KMS-11 (cell line): ENCODE measurements around the gene BRAP.
A peak's percentile ranks its signal among the peaks of the same experiment; 100 is the strongest.

Experiments
- H2AFZ ChIP-seq: fragments of 200-600 bp; sonication (generic); 2 replicates; pipeline ENCODE4 v1.6.1; 2016; ENCODE audit warnings: antibody characterized with exemption, mixed run types, low read depth
- H3K27ac ChIP-seq: fragments of 200-600 bp; sonication (generic); 2 replicates; pipeline ENCODE4 v1.6.1; 2016; ENCODE audit warnings: mild to moderate bottlenecking, mixed run types
- H3K27me3 ChIP-seq: fragments of 200-600 bp; sonication (generic); 2 replicates; pipeline ENCODE4 v1.6.1; 2017; ENCODE audit warnings: mild to moderate bottlenecking, low read depth, mixed run types, moderate library complexity; ENCODE audit not compliant: insufficient read depth
- H3K36me3 ChIP-seq: fragments of 200-600 bp; sonication (generic); 2 replicates; pipeline ENCODE4 v1.6.1; 2017; ENCODE audit warnings: mild to moderate bottlenecking, mixed run types; ENCODE audit not compliant: insufficient read depth
- H3K4me1 ChIP-seq: fragments of 200-600 bp; sonication (generic); 2 replicates; pipeline ENCODE4 v1.6.1; 2016; ENCODE audit warnings: mild to moderate bottlenecking, low read depth, mixed run types; ENCODE audit not compliant: poor library complexity, severe bottlenecking
- H3K4me2 ChIP-seq: fragments of 200-600 bp; sonication (generic); 2 replicates; pipeline ENCODE4 v1.7.0; 2016; ENCODE audit warnings: mild to moderate bottlenecking, mixed run types
- H3K4me3 ChIP-seq: fragments of 200-600 bp; sonication (generic); IDR thresholded peaks from 2 replicates; pipeline ENCODE4 v1.6.1; 2017; ENCODE audit warnings: low read depth, low read length, mixed read lengths; ENCODE audit not compliant: insufficient read depth
- H3K79me2 ChIP-seq: fragments of 200-600 bp; sonication (generic); 2 replicates; pipeline ENCODE4 v1.6.1; 2016; ENCODE audit warnings: low read depth, mixed run types; ENCODE audit not compliant: insufficient read depth
- H3K9ac ChIP-seq: fragments of 200-600 bp; sonication (generic); 2 replicates; pipeline ENCODE4 v1.6.1; 2016; ENCODE audit warnings: mild to moderate bottlenecking, mixed run types
- H4K20me1 ChIP-seq: fragments of 200-600 bp; sonication (generic); 2 replicates; pipeline ENCODE4 v1.6.1; 2016; ENCODE audit warnings: mild to moderate bottlenecking, mixed run types; ENCODE audit not compliant: insufficient read depth
- CTCF ChIP-seq: fragments of 200-600 bp; sonication (generic); conservative IDR thresholded peaks from 2 replicates; pipeline ENCODE4 v1.6.1; 2017; ENCODE audit warnings: low read depth, mild to moderate bottlenecking, antibody characterized with exemption, low read length, moderate library complexity, mixed read lengths

Gene BRAP

GRCh38 chr12:111706145-111706544 is 20.4 kb upstream of the BRAP start:
- no peak for TF ChIP-seq CTCF
- Histone ChIP-seq H2AFZ (no peak overlapping the region), H3K4me3 (no peak overlapping the region), H4K20me1 (no peaks in the 10 kb centered on the region), H3K27ac (no peak overlapping the region), H3K79me2 (no peaks in the 10 kb centered on the region), H3K36me3 (no peaks in the 10 kb centered on the region), H3K9ac (no peak overlapping the region), H3K4me2 (no peak overlapping the region), H3K27me3 (no peaks in the 10 kb centered on the region), H3K4me1 (no peaks in the 10 kb centered on the region)

- no peaks in the 10 kb centered on the region for H3K36me3 ChIP-seq
- no peaks in the 10 kb centered on the region for H4K20me1 ChIP-seq
- no peak overlapping the region for H3K27ac ChIP-seq
- TF ChIP-seq CTCF, result no peak
- H3K27me3 ChIP-seq, result no peaks in the 10 kb centered on the region
- H3K4me3 ChIP-seq, result no peak overlapping the region
- no peak overlapping the region for H2AFZ ChIP-seq
- H3K79me2 ChIP-seq, result no peaks in the 10 kb centered on the region
- H3K4me2 ChIP-seq, result no peak overlapping the region
- H3K4me1 ChIP-seq, result no peaks in the 10 kb centered on the region
- no peak overlapping the region for H3K9ac ChIP-seq
These were observed 19.9 kb upstream of the BRAP start for GRCh38 chr12:111705672-111706071.

- TF ChIP-seq CTCF, result no peak
- H3K27ac ChIP-seq, result no peak overlapping the region
- H3K4me1 ChIP-seq, result no peaks in the 10 kb centered on the region
- no peak overlapping the region for H2AFZ ChIP-seq
- no peak overlapping the region for H3K4me3 ChIP-seq
- H3K79me2 ChIP-seq, result no peaks in the 10 kb centered on the region
- no peaks in the 10 kb centered on the region for H3K27me3 ChIP-seq
- H3K9ac ChIP-seq, result no peak overlapping the region
- no peak overlapping the region for H3K4me2 ChIP-seq
- no peaks in the 10 kb centered on the region for H3K36me3 ChIP-seq
- no peaks in the 10 kb centered on the region for H4K20me1 ChIP-seq
These were observed 14.2 kb upstream of the BRAP start for GRCh38 chr12:111699962-111700361.

- H3K36me3 ChIP-seq, result no peaks in the 10 kb centered on the region
- no peak for TF ChIP-seq CTCF
- H3K27ac ChIP-seq, result peak overlapping the region; percentile 53; the same call in 1 of the 2 replicates
- H3K9ac ChIP-seq, result no peak overlapping the region
- peaks cover 12% of the 10 kb centered on the region for H3K4me1 ChIP-seq
- H3K4me2 ChIP-seq, result no peak overlapping the region; the same call in 1 of the 2 replicates
- no peak overlapping the region for H2AFZ ChIP-seq
- H3K27me3 ChIP-seq, result no peaks in the 10 kb centered on the region
- no peaks in the 10 kb centered on the region for H4K20me1 ChIP-seq
- H3K4me3 ChIP-seq, result no peak overlapping the region
- H3K79me2 ChIP-seq, result no peaks in the 10 kb centered on the region
These were observed 8.1 kb upstream of the BRAP start for GRCh38 chr12:111693818-111694217.
